Activated naive CD4-positive, alpha-beta T cell treated with anti-CD3 and anti-CD28 coated beads, Interleukin-2, amount 50 U/mL, for 16 hours (primary cell): ENCODE results near the gene FRMPD2.
A peak's percentile ranks its signal among the peaks of the same experiment; 100 is the strongest.
"Not testable (repeated sequence)": the region's sequence is repeated elsewhere in the genome, so short reads cannot be mapped to it uniquely, and the experiment has no call there.

Experiments
- DNase-seq: peaks from one replicate; pipeline ENCODE4 v3.0.0-alpha.2; 2020

FRMPD2 gene

DNA sequence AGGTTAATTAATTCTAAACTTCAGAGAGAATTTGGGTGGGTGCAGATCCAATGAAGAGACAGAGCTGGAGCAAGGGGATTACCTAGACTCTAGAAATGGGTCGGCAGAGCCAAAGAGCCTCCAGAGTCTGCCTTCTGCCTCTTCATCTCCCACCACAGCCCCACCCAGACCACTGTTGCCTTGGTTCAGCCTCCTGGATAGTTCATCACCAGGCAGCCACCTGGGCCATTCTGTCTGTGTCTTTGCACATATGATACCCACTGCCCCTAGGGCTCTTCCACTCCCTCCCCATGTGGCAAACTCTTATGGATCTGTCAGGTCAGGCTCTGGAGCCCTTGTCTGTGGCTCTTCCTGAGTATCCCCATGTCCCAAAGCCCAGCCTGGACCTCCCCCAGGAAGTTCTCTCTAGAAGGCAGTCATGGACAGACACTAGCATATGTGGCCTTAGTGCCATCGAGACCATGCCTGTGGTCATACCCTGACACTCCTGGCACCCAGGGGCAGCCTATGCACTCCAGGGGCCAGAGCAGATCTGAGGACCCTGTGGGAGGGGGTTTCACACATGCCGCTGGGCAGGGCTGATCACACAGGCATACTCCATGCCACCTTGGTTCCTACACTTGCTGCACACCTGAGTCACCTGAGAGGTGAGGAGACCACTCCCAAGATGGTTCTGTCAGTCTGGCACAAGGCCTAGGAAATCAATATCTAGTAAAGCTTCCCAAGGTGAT, 41.6 kb downstream of the FRMPD2 start:
- DNase-seq: no peak

DNA sequence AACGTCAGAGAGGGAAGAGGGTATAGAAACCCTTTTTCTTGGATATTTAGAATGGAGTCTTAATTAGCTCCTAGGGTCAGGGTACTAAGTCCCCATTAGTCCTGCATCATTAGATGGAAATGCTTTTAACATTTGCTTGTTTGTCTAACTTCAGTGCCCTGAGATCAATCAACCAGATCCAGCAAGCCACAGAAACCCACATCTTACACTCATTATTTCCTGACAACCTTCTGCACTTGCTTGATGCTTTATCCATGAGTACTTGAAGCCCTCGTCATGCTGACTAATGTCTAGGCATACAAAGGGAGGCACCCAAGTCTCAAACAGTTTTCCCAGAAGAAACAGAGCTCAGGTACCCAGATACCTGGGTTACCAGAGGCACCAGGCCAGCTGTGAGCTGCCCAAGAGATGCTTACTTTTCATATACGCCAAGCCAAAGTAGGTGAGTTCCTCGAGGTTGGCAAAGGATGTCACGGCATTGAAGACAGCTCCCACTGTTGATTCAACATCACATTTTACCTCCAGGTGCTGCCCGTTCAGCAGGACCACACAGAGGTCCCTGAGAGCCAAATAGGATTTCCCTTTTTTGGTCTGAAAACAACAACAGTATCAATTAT, 42.7 kb downstream of the FRMPD2 start:
- DNase-seq: no peak

DNA sequence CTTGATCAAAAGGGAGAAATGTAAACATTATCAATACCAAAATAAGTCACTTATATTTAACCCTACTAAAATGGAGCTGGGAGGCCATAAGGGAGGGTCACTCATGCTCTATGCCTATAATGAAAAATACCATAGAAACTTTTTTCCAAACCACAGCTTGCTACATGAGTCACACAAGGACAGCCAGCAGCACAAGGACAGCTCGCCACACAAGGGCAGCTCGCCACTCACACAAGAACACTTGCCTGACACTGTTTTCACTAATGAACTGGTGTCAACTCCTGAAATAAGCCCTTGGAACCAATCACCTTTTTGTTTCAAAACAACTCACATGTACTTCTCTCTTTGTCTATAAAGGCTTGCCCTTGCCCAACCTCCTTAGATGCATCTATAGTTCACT, 43.3 kb downstream of the FRMPD2 start:
- no peak for DNase-seq

DNA sequence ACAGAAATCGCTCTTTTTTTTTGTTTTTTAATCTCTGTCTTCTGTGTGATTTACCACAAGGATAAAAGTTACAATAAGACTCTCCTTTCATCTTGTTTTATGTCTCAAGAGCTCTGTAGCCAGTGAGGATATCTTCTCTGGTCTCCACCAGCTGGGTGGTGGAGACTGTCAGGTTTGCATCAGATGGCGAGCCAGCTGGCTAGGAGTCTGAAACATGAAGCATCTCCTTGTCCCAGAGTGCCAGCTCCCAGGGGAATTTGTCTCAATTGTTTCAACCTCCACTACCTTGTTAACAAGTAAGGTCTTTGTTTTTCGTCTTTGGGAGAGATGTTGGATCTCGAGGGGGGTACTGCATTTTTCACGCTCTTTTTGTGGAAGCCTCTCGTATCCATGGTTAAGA, 47.3 kb downstream of the FRMPD2 start:
- no peak for DNase-seq

DNA sequence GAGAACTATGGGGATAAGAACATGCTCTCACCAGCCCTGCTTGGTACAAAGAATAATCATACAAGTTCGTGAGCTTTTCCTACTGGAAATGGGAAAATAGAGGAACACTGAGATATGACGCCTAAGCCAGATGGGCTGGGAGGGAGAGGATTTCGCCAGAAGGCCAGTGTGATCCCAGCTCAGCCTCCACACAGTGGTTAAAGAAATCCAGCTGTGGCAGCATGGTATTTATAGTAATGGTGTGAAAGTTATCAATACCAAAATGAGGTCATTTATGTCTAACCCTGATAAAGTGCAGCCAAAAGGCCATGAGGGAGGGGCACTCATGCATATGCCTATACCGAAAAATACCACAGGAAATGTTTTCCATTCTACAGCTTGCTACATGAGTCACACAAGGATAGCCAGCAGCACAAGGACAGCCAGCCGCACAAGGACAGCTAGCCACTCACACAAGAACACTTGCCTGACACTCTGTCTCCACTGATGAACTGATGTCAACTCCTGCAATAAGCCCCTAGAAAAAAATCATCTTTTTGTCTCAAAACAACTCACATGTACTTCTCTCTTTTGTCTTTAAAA, 49.4 kb downstream of the FRMPD2 start:
- DNase-seq: no peak

DNA sequence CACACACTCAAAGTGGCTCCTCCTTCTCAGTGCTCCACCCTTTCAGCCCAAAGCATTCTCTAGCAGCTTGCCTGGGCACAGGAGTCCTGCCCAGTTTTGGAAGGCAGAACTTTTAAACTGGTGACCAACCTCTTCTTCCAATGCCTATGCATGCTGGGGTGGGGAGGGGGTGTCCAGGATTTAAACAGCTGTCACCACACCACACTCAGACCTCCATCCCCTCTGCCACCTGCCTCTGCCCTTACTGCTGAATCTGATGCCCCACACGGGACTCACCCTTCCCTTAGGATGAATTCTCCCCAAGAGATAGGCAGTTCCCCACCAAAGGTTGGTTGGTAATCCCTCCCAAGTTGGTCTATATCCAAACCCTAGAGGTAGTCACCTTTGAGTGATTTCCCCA, 50.2 kb downstream of the FRMPD2 start:
- DNase-seq: no peak

DNA sequence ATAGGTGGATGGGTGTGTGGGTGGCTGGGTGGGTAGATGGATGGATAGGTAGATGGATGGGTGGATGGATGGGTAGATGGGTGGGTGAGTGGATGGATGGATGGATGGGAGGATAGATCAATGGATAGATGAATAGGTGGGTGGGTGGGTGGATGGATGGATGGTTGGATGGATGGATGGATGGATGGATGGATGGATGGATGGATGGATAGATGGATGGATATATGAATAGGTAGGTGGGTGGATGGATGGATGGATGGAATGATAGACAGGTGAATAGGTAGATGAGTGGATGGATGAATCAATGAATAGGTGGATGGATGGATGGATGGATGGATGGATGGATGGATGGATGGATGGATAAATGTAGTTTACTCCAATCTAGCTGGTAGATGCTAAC, 52.7 kb downstream of the FRMPD2 start:
- DNase-seq: no peak

DNA sequence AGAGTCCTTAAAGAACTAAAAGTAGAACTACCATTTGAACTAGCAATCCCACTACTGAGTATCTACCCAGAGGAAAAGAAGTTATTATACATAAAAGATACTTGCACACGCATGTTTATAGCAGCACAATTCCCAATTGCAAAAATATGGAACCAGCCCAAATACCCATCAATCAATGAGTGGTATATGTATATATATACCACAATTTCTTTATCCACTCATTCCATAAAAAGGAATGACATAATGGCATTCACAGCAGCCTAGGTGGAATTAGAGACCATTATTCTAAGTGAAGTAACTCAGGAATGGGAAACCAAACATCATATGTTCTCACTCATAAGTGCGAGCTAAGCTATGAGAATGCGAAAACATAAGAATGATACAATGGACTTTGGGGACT, 53.5 kb downstream of the FRMPD2 start:
- not testable (repeated sequence) for DNase-seq

DNA sequence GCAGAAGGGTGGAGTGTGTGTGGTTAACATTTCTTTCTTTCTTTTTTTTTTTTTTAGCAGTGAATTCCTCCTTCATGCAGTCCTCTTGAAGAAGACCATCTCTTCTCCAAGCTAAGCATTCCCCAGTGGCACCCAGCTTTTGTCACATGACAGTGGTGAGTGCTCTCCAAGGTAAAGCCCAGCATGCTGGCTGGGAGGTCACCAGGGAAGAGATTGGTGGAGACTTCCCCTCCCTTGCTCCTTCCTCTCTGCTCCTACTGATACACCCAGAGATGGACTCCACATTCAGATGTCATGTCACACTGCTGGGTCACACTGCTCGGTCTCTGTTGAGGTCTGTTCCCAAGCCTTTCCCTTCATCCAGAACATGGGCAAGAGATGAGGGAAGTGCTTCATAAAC, 55.3 kb downstream of the FRMPD2 start:
- DNase-seq: no peak

DNA sequence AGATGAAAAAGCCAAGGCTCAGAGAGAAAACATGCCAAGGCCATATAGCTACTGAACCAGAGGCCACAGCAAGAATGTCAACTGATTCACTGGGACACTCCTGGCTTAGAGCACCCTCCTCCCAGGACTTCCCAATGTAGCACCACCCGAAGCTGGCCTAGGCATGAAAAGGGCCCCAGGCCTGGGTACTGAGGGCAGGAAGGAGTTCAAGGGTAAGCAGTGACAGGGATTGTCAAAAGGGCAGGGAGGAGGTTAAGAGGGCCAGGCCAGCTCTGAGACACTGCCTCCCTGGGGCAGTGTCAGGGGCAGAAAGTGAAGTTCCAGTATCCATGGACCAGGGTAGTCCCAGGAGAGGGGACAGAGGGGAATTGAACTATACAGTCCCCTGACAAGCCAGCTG, 57.8 kb downstream of the FRMPD2 start:
- DNase-seq: no peak

DNA sequence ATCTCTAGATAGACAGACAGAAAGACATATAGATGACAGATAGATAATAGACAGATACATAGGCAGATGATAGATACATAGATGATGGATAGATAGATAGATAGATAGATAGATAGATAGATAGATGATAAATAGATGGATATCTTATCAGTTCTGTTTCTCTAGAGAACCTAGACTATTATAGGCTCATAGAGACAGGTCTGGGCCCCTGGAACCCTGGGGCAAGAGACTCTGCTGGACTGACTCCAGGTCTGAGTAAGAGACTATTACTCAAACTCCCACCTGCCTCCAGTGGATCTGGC, 58.3 kb downstream of the FRMPD2 start:
- DNase-seq: no peak

DNA sequence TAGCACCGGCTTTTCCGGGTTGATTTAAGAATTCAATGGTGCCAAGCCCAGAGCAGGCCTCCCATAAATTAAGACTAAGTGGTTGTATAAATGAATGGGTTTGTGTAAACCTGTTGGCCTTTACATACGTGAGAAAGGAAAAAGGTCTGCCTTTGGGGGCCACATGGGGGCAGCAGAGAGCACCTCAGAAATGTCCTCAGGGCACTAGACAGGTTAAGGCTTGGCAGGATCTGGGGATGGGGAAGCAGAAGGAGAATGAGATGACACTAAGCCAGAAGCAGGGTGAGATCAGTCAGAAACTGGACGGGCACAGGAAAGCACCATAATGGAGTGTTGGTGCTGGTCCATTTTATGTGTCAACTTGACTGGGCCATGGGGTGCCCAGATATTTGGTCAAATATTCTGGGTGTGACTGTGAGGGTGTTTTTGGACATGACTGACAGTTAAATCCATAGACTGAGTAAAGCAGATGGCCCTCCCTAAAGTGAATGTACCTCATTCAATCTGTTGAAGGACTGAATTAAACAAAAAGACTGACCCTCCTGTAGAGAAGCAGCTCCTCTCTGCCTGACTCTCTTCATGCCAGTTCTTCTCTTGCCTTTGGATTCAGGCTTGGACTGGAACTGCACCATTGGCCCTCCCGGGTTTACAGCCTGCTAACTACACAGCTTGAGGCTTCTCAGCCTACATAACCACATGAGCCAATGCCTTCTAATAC, 58.9 kb downstream of the FRMPD2 start:
- DNase-seq: peak; percentile 22

DNA sequence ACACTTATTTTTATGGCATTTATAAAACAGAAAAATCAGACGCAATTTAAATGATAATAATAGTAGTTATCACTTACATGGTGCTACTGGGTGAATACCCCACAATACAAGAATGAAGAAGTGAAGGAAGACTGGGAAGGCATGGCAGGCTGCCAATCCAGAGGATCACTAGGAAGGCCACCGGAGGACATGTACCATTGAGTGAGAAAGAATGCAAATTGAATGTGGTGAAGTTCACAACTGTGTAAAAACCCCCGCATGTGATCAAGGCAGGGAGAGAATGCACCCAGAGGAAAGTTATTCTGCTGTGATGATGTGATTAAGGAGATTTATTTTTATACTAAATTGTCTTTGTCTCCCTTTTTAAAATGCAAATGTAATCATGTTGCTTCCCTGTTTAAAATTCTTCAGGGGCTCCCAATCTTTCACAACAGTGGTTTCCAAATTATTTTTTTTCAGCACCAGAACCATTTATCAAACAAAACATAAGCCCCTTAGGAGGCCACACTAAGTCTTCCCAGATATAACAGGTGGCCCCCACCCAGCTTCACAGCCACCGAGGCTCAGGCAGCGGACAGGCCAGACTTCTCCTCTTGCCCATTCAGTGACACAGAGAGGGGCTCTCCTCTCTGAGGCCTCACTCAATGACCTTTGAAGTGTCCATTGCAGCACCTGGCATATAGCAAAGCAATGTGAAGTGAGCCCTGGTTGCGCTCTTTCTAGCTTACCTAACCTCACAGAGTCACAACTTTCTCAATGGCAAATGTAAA, 59.6 kb downstream of the FRMPD2 start:
- no peak for DNase-seq

DNA sequence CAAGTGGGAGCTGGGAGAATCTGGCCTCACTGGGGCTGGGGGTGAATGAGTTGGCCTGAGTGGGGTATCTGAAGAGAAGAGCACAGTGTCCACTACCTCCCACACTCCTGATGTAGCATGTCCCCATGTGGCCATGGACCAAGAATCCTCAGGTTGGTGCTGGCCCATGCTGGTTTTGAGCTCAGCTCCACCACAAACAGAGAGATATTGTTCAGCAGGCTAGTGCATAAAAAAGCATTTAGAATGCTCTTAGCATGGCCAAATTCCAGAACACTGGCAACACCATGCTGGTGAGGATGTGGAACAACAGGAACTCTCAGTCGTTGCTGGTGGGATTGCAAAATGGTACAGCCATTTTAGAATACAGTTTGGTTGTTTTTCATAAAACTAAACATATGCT, 61.4 kb downstream of the FRMPD2 start:
- no peak for DNase-seq

DNA sequence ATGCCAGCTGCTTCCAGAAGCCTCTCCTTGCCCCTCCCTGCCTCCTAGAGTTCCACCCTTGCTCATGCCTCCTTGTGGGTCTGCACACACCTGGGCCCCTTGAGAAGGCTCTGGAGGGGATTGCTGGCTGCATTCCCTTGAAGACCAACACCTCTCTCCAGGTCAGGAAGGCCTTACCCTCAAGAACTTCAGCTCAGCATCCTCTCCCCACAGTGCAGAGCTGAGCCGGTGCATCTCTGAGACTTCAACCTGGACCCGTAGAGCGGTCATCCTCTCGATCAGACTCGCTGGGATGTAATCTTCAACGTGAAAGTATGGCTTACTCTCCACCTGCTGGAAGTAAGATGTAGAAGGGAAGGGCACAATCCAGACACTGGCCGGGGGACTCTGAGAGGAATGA, 62.7 kb downstream of the FRMPD2 start:
- DNase-seq: no peak

DNA sequence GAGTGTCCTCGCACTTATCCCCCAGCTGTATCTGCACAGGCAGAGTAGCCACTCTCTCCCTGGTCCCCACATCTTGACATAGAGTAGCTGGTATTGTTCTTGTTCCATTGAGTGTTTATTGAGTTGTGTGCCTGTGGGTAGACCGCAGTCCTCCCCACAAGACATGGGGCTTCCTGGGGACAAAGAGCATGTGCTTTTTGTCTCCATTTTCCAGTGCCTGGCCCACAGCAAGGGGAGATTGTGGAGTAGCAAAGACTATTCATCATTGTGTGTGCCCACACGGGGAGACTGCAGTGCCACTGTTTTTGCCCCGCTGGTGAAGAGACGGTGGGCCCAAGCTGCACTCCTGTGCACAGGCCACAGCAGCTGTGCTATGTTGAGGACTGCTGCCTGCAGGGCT, 63.5 kb downstream of the FRMPD2 start:
- DNase-seq: no peak

DNA sequence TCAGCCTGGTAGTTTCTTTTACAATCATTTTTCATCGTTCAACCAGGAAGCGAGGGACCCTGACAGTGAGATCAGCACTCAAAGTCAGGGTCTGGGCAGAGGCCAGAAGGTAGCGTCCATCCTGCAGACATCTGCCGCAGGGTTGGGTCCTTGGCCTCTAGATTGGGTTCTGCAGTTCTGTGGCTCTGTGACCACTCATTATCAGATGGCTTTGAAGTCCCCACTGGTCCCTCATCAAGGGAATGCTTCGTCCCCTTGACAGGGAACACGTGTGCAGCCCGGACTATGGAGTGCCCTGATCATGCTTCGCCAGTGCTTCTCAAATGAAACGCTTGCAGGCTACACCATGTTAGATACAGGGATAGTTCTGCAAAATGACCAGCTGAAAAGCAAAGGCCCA, 64.1 kb downstream of the FRMPD2 start:
- DNase-seq: no peak

DNA sequence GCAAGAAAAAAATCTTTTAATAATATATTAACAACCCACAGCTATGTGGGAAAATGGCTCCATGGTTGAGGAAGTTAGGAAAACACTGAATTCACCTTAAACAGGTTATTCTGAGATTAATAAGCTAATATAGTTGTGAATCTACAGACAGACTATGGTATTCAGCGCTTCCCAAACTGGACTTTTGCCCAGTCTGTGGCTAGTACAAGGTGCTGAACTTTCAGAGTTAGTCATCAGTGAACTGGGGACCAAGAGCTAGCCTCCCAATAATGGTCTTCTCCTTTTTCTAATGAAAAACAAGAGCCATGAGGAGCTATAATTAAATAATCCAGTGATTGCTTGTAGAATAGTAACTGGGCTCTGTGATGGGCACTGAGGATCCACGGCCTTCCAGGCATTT, 65.3 kb downstream of the FRMPD2 start:
- no peak for DNase-seq

DNA sequence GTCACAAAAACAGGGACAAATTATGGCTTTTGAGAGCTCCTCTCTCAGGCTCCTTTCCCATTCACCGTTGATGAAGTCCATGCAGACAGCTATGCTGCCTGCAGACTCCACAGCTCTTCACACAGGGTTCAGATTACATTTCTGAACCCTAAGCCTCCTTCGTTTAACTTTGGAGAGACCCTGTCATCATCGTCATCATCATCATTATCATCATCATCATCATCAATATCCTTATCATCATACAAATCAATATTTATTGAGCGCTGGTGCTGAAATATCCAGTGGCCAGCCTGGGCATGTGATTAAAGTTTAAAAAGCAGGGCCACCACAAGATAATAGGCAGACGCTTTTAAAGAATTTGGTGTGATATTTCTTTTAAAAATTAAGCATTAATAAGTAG, 66.6 kb downstream of the FRMPD2 start:
- no peak for DNase-seq

DNA sequence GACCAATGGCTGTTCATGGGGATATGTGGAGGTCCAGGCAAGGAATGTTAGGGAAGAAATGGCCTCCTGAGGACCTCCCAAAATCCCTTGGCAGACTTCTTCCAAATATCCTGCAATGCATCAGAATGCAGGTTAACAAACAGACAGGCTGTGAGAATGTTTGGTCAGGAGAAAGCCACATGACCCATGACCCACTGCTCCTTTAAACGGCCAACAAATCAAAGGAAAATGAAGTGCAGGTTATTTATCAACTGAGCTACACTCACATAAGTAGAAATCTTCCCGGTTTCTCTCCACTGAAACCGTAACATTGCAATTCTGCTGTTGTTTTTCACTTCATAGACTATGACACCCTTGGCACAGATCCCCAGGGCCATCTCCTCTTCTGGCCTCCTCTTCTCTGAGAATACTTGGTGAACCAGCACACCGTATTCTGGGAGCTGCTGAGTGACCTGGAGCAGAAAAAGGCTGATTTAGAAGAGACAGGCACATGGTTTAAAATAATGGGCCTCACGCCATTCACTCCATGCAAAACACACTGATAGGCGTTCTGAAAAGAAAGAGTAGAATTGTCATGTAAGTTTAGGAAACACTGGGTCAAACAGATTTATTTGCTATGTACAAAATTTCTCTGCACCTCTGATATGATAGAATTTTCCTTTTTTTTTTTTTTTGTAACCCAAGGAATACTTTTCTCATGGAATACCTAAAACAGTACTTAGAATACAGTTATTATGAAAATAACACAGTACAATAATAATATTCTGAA, 67.8 kb downstream of the FRMPD2 start:
- no peak for DNase-seq

DNA sequence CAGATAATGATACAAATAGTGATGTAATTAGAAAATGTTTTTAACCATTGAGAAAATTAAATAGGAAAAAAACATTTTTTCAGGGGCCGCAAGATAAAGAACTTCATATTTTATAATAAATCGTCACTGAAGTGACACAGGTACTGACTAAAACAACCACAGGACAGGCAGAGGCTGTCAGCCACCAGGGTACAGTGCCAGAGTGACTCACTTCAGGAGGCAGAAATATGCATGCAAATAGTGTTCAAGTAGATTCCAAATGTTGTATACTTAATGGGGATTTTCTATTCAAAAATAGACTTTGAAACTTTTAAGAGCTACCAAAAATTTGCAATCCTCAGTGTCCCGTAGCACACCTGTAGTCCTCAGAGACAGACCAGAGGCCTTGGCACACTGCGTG, 68.6 kb downstream of the FRMPD2 start:
- DNase-seq: no peak

DNA sequence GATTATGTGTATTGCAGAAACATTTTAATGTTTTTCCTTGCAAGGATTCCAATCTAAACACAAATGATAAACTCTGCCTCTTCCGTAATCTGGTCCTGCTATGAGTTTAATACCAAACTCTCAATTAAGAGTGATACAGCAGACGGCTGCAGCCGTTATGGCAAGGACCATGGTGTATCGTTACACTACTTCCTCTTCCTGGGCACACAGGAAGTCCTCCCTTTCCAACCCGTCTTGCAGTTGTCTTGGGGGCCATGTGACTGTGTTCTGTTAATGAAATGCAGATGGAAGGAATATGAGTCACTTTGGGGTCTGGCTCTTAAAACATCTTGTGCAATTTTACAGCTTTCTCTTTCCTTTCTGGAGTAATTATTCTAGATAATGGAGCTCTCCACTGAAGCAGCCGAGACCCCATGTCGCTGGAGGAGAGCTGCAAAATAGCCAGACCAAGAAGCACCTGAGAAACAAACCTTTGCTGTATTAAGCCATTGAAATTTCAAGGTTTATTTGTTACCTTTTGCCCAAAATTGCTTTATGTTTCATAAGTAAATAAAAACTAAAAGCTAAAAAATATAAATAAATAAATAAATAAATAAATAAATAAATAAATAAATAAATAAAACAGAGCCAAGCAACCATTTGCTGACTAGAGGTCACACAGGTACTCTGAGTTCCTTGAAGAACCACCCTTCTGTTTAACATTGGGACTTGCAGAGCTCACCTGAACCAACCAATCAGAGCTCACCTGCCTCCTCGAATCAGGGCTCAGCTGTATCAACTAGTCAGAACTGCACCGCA, 74.7 kb downstream of the FRMPD2 start:
- DNase-seq: no peak
